SU-DHL-6 (cell line): Measurements from ENCODE around the gene SRP14.

ENCODE experiments used
- EZH2phosphoT487 ChIP-seq: fragments of 200-600 bp; sonication (generic), shearing (Covaris generic); conservative IDR thresholded peaks from 2 replicates; pipeline ENCODE4 v1.6.1; 2018; ENCODE audit warnings: mild to moderate bottlenecking, antibody characterized with exemption, low read length, moderate library complexity, mixed read lengths
- TF ChIP-seq, protein P1 (sequence below): fragments of 200-600 bp; sonication (generic); IDR thresholded peaks from one replicate; pipeline ENCODE4 v1.5.1; 2017; ENCODE audit warnings: antibody characterized with exemption, mild to moderate bottlenecking, low read length, moderate library complexity; ENCODE audit not compliant: insufficient read depth, poor library complexity, severe bottlenecking

DNA sequence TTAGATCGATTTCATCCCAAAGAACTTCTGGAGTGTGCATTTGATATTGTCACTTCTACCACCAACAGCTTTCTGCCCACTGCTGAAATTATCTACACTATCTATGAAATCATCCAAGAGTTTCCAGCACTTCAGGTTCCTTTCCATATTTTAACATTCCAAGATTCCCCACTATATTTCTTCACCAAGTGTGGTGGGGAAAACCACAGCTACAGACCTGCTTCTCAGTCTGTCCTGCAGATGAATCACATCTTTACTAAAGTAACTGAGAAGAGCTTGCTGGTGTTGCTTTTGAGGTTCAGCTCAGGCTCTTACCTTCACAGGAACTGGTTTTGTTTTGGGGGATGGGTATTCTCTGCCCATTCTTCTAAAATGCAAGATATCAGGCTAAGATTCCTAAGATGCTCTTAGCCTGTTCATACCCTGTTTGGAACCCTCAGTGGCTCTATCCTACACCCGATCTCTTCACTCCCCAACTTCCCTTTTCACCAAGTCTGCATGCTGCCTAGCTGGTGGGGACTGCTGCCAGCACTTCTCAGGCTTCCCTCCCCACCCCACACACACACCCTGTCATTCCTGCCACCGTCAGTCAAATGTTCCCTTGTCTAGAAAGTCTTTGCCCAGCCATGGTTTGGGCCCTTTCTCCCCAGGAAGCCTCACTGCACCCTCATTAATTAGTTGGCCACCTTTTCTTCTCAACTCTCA is 30.8 kb downstream of the SRP14 start:
- TF ChIP-seq, protein P1, sequence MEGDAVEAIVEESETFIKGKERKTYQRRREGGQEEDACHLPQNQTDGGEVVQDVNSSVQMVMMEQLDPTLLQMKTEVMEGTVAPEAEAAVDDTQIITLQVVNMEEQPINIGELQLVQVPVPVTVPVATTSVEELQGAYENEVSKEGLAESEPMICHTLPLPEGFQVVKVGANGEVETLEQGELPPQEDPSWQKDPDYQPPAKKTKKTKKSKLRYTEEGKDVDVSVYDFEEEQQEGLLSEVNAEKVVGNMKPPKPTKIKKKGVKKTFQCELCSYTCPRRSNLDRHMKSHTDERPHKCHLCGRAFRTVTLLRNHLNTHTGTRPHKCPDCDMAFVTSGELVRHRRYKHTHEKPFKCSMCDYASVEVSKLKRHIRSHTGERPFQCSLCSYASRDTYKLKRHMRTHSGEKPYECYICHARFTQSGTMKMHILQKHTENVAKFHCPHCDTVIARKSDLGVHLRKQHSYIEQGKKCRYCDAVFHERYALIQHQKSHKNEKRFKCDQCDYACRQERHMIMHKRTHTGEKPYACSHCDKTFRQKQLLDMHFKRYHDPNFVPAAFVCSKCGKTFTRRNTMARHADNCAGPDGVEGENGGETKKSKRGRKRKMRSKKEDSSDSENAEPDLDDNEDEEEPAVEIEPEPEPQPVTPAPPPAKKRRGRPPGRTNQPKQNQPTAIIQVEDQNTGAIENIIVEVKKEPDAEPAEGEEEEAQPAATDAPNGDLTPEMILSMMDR, result no peak
- no peak for TF ChIP-seq EZH2phosphoT487
